GM18951 (cell line): ENCODE results near the gene RBL2.

Source experiments
- POLR2A ChIP-seq: IDR thresholded peaks from 4 replicates; pipeline ENCODE4 v1.6.1; 2011; ENCODE audit warnings: mild to moderate bottlenecking; ENCODE audit not compliant: insufficient read length, insufficient read depth; ENCODE audit errors: extremely low read depth
- in situ Hi-C: fragments of 300-500 bp; cut with MboI; formaldehyde crosslinking; loops from one replicate; pipeline ENCODE4 v1.12.0; 2022; ENCODE audit warnings: low sequenced_read_pairs, mixed read lengths, inconsistent platforms; ENCODE audit not compliant: unreplicated experiment

The RBL2 gene

GRCh38 chr16:53430363-53430762 is 3.9 kb upstream of the RBL2 start:
- in situ Hi-C loops, result no loop called here
- TF ChIP-seq POLR2A, result no peak

- in situ Hi-C loops, result no loop called here
- TF ChIP-seq POLR2A, result no peak
These were observed 762 bp upstream of the RBL2 start for GRCh38 chr16:53433509-53433908.

- in situ Hi-C loops, result no loop called here
- TF ChIP-seq POLR2A, result no peak
These were observed 318 bp upstream of the RBL2 start for GRCh38 chr16:53433930-53434376.

GRCh38 chr16:53435066-53435688 is 906 bp downstream of the RBL2 start:
- TF ChIP-seq POLR2A, result peak; percentile 56
- in situ Hi-C loops, result no loop called here

GRCh38 chr16:53440125-53440524 is 5.9 kb downstream of the RBL2 start:
- TF ChIP-seq POLR2A, result no peak
- in situ Hi-C loops, result no loop called here

GRCh38 chr16:53445534-53445933 is 11.3 kb downstream of the RBL2 start:
- no peak for TF ChIP-seq POLR2A
- in situ Hi-C loops, result no loop called here

- no peak for TF ChIP-seq POLR2A
- in situ Hi-C loops, result no loop called here
These were observed 11.8 kb downstream of the RBL2 start for GRCh38 chr16:53446090-53446489.

- no peak for TF ChIP-seq POLR2A
- in situ Hi-C loops, result no loop called here
These were observed 15.7 kb downstream of the RBL2 start for GRCh38 chr16:53449816-53450517.

- in situ Hi-C loops, result no loop called here
- TF ChIP-seq POLR2A, result no peak
These were observed 19.7 kb downstream of the RBL2 start for GRCh38 chr16:53453928-53454327.

GRCh38 chr16:53456625-53457024 is 22.4 kb downstream of the RBL2 start:
- in situ Hi-C loops, result no loop called here
- no peak for TF ChIP-seq POLR2A

- in situ Hi-C loops, result no loop called here
- TF ChIP-seq POLR2A, result no peak
These were observed 23.4 kb downstream of the RBL2 start for GRCh38 chr16:53457670-53458069.

GRCh38 chr16:53458635-53459034 is 24.4 kb downstream of the RBL2 start:
- in situ Hi-C loops, result no loop called here
- no peak for TF ChIP-seq POLR2A

- in situ Hi-C loops, result no loop called here
These were observed 31.5 kb downstream of the RBL2 start for GRCh38 chr16:53465606-53466280.

GRCh38 chr16:53476867-53477266 is 42.6 kb downstream of the RBL2 start:
- in situ Hi-C loops, result no loop called here
- TF ChIP-seq POLR2A, result no peak

More at GRCh38 chr16:53465606-53466280, 31.5 kb downstream of the RBL2 start:
- TF ChIP-seq POLR2A, result no peak
